GM23338 (cell line): Measurements from ENCODE around the gene CMSS1.

ENCODE experiments used
- CREB1 ChIP-seq: fragments of 250-450 bp; sonication (Bioruptor Pico); IDR thresholded peaks from 2 replicates; pipeline ENCODE4 v1.5.0; 2020; ENCODE audit warnings: low read depth, mild to moderate bottlenecking, moderate library complexity
- EZH2 ChIP-seq: fragments of 200-600 bp; sonication (generic); IDR thresholded peaks from one replicate; pipeline ENCODE4 v1.8.0; 2017; ENCODE audit warnings: antibody characterized with exemption, mild to moderate bottlenecking, low read depth; ENCODE audit not compliant: unreplicated experiment
- EZH2phosphoT487 ChIP-seq: fragments of 200-600 bp; sonication (generic); IDR thresholded peaks from one replicate; pipeline ENCODE4 v1.8.1; 2018; ENCODE audit warnings: antibody characterized with exemption; ENCODE audit not compliant: unreplicated experiment
- JUNB ChIP-seq: IDR thresholded peaks from one replicate; pipeline ENCODE4 v1.6.1; 2016; ENCODE audit warnings: antibody characterized with exemption; ENCODE audit not compliant: unreplicated experiment
- NANOG ChIP-seq: IDR thresholded peaks from 2 replicates; pipeline ENCODE4 v1.6.1; 2016; ENCODE audit warnings: antibody characterized with exemption, borderline replicate concordance
- POLR2AphosphoS5 ChIP-seq: IDR thresholded peaks from 2 replicates; pipeline ENCODE4 v1.6.1; 2016; ENCODE audit warnings: antibody characterized with exemption, low read depth
- STAT1 ChIP-seq: IDR thresholded peaks from one replicate; pipeline ENCODE4 v1.6.1; 2016; ENCODE audit warnings: antibody characterized with exemption; ENCODE audit not compliant: unreplicated experiment
- ZNF114 ChIP-seq: fragments of 250-450 bp; sonication (Bioruptor Pico); IDR thresholded peaks from 2 replicates; pipeline ENCODE4 v1.5.0; 2020; ENCODE audit warnings: mild to moderate bottlenecking, moderate library complexity
- ZNF331 ChIP-seq: fragments of 250-450 bp; sonication (Bioruptor Pico); IDR thresholded peaks from 2 replicates; pipeline ENCODE4 v1.5.0; 2020; ENCODE audit warnings: low read depth, mild to moderate bottlenecking, moderate library complexity
- ZNF462 ChIP-seq: fragments of 250-450 bp; sonication (Bioruptor Pico); IDR thresholded peaks from 2 replicates; pipeline ENCODE4 v1.5.0; 2020; ENCODE audit warnings: mild to moderate bottlenecking, moderate library complexity
- TF ChIP-seq, protein P1 (sequence below), 2 experiments: fragments of 200-600 bp in 1 of 2; sonication (generic) in 1 of 2; conservative IDR thresholded peaks; 2 replicates each; pipeline versions ENCODE4 v1.5.1 to v1.6.1; 2016 to 2017; ENCODE audit warnings: antibody characterized with exemption in 2 of 2, low read depth in 2 of 2, mild to moderate bottlenecking in 2 of 2, moderate library complexity in 1 of 2
- TF ChIP-seq, protein P2 (sequence below): IDR thresholded peaks from 2 replicates; pipeline ENCODE4 v1.6.1; 2016; ENCODE audit warnings: antibody characterized with exemption
- TF ChIP-seq, protein P3 (sequence below): IDR thresholded peaks from one replicate; pipeline ENCODE4 v1.6.1; 2018; ENCODE audit warnings: antibody characterized with exemption; ENCODE audit not compliant: unreplicated experiment

GRCh38 chr3:99899603-99900002 lies 81.9 kb downstream of the CMSS1 start:
- TF ChIP-seq EZH2 (no peak), POLR2AphosphoS5 (no peak), EZH2phosphoT487 (no peak), ZNF331 (CRISPR knock-in tag) (no peak), CREB1 (CRISPR knock-in tag) (no peak), STAT1 (no peak), JUNB (no peak), ZNF114 (CRISPR knock-in tag) (no peak), ZNF462 (CRISPR knock-in tag) (no peak), NANOG (no peak)
- TF ChIP-seq, protein P1, sequence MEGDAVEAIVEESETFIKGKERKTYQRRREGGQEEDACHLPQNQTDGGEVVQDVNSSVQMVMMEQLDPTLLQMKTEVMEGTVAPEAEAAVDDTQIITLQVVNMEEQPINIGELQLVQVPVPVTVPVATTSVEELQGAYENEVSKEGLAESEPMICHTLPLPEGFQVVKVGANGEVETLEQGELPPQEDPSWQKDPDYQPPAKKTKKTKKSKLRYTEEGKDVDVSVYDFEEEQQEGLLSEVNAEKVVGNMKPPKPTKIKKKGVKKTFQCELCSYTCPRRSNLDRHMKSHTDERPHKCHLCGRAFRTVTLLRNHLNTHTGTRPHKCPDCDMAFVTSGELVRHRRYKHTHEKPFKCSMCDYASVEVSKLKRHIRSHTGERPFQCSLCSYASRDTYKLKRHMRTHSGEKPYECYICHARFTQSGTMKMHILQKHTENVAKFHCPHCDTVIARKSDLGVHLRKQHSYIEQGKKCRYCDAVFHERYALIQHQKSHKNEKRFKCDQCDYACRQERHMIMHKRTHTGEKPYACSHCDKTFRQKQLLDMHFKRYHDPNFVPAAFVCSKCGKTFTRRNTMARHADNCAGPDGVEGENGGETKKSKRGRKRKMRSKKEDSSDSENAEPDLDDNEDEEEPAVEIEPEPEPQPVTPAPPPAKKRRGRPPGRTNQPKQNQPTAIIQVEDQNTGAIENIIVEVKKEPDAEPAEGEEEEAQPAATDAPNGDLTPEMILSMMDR (conservative IDR thresholded peaks at IDR 0.05; ENCODE audit: low read depth in 2 of 2) = no peak
- TF ChIP-seq, protein P2, sequence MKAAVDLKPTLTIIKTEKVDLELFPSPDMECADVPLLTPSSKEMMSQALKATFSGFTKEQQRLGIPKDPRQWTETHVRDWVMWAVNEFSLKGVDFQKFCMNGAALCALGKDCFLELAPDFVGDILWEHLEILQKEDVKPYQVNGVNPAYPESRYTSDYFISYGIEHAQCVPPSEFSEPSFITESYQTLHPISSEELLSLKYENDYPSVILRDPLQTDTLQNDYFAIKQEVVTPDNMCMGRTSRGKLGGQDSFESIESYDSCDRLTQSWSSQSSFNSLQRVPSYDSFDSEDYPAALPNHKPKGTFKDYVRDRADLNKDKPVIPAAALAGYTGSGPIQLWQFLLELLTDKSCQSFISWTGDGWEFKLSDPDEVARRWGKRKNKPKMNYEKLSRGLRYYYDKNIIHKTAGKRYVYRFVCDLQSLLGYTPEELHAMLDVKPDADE = no peak
- TF ChIP-seq, protein P3, sequence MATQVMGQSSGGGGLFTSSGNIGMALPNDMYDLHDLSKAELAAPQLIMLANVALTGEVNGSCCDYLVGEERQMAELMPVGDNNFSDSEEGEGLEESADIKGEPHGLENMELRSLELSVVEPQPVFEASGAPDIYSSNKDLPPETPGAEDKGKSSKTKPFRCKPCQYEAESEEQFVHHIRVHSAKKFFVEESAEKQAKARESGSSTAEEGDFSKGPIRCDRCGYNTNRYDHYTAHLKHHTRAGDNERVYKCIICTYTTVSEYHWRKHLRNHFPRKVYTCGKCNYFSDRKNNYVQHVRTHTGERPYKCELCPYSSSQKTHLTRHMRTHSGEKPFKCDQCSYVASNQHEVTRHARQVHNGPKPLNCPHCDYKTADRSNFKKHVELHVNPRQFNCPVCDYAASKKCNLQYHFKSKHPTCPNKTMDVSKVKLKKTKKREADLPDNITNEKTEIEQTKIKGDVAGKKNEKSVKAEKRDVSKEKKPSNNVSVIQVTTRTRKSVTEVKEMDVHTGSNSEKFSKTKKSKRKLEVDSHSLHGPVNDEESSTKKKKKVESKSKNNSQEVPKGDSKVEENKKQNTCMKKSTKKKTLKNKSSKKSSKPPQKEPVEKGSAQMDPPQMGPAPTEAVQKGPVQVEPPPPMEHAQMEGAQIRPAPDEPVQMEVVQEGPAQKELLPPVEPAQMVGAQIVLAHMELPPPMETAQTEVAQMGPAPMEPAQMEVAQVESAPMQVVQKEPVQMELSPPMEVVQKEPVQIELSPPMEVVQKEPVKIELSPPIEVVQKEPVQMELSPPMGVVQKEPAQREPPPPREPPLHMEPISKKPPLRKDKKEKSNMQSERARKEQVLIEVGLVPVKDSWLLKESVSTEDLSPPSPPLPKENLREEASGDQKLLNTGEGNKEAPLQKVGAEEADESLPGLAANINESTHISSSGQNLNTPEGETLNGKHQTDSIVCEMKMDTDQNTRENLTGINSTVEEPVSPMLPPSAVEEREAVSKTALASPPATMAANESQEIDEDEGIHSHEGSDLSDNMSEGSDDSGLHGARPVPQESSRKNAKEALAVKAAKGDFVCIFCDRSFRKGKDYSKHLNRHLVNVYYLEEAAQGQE = no peak
